Measurements from ENCODE around the gene MYO9B. TPM values are rescaled to one million over a fixed set of nuclear protein-coding genes. Genes with fewer than 3 reads are reported as not detected.
"Not testable (repeated sequence)": the region's sequence is repeated elsewhere in the genome, so short reads cannot be mapped to it uniquely, and the experiment has no call there.

MYO9B gene
- total RNA-seq, 1 experiment from 2014 or later = 27.5 TPM

- DNase-seq (ENCODE audit: low read depth) = no peak
Observed at GRCh38 chr19:17086834-17087233, 11.3 kb downstream of the MYO9B start.

- no peak for DNase-seq (ENCODE audit: low read depth)
Observed at GRCh38 chr19:17088552-17088951, 13.0 kb downstream of the MYO9B start.

- peak; percentile 43 for DNase-seq (ENCODE audit: low read depth)
Observed at GRCh38 chr19:17090583-17090982, 15.0 kb downstream of the MYO9B start.

- no peak for DNase-seq (ENCODE audit: low read depth)
Observed at GRCh38 chr19:17091758-17092333, 16.3 kb downstream of the MYO9B start.

- no peak for DNase-seq (ENCODE audit: low read depth)
Observed at GRCh38 chr19:17092696-17093095, 17.1 kb downstream of the MYO9B start.

GRCh38 chr19:17094694-17095093 is 19.1 kb downstream of the MYO9B start:
- not testable (repeated sequence) for DNase-seq (ENCODE audit: low read depth)

DNA sequence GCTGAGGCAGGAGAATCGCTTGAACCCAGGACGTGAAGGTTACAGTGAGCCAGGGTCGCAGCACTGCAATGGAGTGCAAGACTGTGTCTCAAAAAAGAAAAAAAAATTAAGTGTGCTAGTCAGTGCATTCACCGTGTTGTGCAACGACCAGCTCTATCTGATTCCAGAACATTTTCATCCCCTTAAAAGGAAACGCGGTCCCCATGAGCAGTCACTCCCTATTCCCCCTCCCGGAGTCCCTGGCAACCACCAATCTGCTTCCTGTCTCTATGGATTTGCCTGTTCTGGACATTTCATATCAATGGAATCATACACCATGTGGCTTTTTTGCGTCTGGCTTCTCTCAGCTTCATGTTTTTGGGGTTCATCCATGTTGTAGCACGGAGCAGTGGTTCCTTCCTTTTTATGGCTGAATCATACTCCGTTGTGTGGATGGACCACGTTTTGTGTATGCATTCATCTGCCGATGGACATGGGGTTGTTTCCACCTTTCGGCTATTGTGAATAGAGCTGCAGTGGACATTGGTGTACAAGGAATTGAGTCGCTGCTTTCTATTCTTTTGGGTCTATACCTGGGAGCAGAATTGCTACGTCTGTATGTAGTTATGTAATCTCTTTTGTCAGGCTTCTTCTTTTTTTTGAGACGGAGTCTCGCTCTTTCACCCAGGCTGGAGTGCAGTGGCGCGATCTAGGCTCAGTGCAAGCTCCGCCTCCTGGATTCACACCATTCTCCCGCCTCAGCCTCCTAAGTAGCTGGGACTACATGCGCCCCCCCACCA is 19.8 kb downstream of the MYO9B start:
- DNase-seq (ENCODE audit: low read depth) = no peak

- peak; percentile 49 for DNase-seq (ENCODE audit: low read depth)
Observed at GRCh38 chr19:17097593-17098126, 22.1 kb downstream of the MYO9B start.

DNA sequence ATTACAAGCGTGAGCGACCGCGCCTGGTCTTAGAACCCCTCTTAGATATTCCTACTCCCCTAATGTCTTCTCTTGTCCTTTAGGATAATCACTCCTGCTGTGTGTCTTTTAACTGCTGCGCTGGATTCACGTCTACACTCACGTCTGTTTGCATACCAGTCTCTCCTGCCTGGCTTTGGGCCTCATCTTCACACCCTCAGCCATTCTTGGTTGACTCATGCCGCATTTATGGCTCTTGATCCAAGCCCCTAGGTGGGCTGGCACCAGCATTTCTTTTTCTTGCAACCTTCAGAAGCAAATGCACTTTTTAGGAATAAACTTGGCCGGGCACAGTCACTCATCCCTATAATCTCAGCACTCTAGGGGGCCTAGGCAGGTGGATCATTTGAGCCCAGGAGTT is 22.7 kb downstream of the MYO9B start:
- no peak for DNase-seq (ENCODE audit: low read depth)

DNA sequence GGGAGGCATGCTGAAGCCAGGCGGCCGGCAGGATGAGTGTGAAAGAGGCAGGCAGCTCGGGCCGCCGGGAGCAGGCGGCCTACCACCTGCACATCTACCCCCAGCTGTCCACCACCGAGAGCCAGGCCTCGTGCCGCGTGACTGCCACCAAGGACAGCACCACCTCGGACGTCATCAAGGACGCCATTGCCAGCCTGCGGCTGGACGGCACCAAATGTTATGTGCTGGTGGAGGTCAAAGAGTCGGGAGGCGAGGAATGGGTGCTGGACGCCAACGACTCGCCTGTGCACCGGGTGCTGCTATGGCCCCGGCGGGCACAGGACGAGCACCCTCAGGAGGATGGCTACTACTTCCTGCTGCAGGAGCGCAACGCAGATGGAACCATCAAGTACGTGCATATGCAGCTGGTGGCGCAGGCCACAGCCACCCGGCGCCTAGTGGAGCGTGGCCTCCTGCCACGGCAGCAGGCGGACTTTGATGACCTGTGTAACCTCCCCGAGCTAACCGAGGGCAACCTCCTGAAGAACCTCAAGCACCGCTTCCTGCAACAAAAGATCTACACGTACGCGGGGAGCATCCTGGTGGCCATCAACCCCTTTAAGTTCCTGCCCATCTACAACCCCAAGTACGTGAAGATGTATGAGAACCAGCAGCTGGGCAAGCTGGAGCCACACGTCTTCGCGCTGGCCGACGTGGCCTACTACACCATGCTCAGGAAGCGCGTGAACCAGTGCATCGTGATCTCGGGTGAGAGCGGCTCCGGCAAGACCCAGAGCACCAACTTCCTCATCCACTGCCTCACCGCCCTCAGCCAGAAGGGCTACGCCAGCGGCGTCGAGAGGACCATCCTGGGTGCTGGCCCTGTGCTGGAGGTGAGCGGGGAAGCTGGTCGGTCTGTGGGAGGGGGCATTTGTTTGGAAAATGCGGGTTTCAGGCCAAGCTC is 26.4 kb downstream of the MYO9B start:
- no peak for DNase-seq (ENCODE audit: low read depth)

DNA sequence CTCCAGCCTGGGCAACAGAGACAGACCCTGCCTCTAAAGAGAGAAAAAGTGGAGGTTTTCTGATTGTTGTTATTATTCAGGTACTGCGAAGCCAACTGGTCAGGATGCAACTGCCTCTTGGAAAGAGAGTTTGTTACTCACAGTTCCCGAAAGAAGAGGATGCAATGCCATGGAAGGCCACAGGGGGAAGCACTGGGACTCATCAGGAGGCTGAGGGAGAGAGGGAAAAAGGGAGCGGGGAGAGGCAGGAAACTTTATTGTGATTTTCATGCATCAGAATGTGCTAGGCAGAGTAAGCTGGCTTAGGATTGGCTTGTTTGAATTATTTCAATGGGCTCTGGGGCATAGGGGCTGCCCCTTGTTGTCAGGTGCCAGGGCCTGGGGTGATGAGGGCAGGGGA is 27.6 kb downstream of the MYO9B start:
- peak; percentile 49 for DNase-seq (ENCODE audit: low read depth)

GRCh38 chr19:17104679-17105078 is 29.1 kb downstream of the MYO9B start:
- no peak for DNase-seq (ENCODE audit: low read depth)

DNA sequence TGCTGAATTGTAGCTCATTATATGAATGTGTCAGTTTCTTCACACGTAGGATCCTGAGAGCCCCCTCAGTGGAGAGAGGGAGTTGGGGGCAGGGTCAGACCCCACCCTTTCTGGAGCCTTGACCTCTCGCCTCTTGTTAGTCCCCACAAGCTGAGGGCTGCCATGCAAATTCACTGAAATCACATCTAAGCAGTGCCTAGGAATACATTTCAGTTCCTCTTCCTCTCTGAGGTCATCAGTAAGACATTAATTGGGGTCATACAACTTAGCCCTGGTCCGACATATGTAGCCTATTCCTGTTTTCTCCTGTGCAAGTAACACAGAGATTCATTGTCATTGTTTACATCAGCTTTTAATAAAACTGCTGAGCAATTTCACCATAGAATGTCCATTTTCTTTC is 30.0 kb downstream of the MYO9B start:
- no peak for DNase-seq (ENCODE audit: low read depth)

GRCh38 chr19:17106964-17107363 is 31.4 kb downstream of the MYO9B start:
- DNase-seq (ENCODE audit: low read depth) = not testable (repeated sequence)

- peak; percentile 98 for DNase-seq (ENCODE audit: low read depth)
Observed at GRCh38 chr19:17107546-17108452, 32.2 kb downstream of the MYO9B start.

DNA sequence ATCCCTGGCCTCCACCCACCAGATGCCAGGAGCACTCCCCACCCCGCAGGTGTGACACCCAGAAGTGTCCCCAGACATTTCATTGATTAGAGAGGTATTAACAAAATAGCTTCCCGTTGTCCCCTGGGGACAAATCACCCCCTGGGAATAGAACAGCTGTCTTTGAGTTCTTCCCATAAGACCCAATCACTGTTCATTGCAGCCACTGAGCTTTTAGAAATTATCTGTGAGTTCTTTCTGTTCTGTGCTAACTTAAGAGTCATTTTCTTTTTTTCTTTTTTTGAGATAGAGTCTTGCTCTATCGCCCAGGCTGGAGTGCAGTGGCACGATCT is 32.8 kb downstream of the MYO9B start:
- DNase-seq (ENCODE audit: low read depth) = no peak

GRCh38 chr19:17109300-17109699 is 33.7 kb downstream of the MYO9B start:
- DNase-seq (ENCODE audit: low read depth) = no peak

- DNase-seq (ENCODE audit: low read depth) = no peak
Observed at GRCh38 chr19:17109962-17110598, 34.5 kb downstream of the MYO9B start.

DNA sequence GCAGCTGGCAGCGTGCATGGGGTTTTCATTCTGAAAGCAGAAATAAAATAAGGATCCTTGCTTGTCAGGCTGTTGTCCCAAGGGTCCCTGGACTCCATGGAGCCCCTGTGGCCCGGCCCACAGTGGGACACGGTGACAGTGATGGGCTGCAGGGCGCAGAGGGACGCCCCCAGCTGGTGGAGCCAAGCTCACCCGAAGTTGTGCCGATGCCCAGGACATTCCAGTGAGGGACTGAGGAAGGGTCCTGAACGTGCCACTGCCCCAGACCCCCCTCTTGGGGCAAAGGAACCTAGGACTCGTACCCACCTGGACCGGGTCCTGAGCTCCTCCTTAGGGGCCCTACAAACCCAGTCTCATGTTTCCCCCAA is 35.0 kb downstream of the MYO9B start:
- no peak for DNase-seq (ENCODE audit: low read depth)

GRCh38 chr19:17111766-17112165 is 36.2 kb downstream of the MYO9B start:
- no peak for DNase-seq (ENCODE audit: low read depth)

DNA sequence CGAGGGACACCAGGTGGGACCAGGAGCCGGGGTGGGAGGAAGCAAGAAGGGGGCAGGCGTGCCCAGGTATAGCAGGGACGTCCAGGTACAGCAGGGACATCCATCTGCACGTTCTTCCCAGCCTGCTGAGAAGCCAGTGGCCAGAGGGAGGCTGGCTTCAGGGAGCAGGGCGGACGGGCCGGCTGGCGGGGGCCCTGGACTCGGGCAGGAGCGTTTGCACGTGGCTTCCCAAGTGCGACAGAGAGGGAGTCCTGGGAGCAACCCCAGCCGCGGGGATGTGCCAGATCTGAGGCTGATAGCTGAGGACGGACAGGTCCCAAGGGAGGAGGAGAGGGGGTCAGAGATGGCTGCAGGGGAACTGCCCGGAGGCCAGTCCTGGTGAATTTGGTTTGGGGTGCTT is 36.7 kb downstream of the MYO9B start:
- DNase-seq (ENCODE audit: low read depth) = no peak

All from Daoy (cell line).